NB4 (cell line): ENCODE data around the gene POFUT2.

Experiments used
- MYC ChIP-seq: IDR thresholded peaks from 2 replicates; pipeline ENCODE4 v1.6.1; 2011; ENCODE audit warnings: low read depth, low read length
- POLR2A ChIP-seq: IDR thresholded peaks from 2 replicates; pipeline ENCODE4 v1.6.1; 2011; ENCODE audit warnings: mild to moderate bottlenecking; ENCODE audit not compliant: insufficient read length; ENCODE audit errors: extremely low read depth
- TF ChIP-seq, protein P1 (sequence below): IDR thresholded peaks from one replicate; pipeline ENCODE4 v1.5.1; 2012; ENCODE audit warnings: low read depth, low read length
- TF ChIP-seq, protein P2 (sequence below): IDR thresholded peaks from 2 replicates; pipeline ENCODE4 v1.6.1; 2011; ENCODE audit warnings: low read depth, low read length

DNA sequence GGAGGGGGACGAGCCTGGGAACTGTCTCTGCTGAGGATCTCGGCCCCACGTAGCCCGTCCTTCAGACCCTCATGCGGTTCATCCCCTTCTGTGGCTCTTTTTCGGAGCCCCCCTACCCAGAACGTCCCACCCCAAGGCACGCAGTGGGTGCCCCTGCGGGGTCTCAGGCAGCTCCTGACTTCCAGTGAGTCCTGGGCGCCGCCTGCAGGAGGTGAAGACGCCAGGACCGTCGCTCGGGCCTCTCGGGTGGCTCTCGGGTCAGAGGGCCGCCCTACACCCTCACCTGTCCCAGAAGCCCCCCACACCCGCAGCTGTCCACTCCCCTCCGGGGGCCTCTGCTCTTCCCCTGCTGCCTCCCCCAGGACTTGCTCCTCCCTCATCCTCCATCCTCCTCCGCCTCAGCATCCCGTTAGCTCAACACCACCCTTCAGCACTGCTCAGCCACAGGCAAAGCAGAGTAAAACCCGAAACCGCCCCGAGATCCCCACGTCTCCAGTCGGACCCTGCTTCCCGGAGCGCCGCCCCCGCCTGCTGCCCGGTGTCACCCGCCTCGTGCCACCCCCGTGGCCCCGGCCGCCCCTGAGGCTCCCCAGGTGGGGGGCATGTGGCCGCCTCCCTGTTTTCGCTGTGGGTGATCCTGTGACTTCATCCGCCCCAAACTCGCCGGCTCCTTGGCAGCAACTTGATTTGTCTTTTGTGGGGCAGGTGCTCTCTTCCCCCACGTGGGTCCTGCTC lies 13.3 kb upstream of the POFUT2 start:
- TF ChIP-seq, protein P1, sequence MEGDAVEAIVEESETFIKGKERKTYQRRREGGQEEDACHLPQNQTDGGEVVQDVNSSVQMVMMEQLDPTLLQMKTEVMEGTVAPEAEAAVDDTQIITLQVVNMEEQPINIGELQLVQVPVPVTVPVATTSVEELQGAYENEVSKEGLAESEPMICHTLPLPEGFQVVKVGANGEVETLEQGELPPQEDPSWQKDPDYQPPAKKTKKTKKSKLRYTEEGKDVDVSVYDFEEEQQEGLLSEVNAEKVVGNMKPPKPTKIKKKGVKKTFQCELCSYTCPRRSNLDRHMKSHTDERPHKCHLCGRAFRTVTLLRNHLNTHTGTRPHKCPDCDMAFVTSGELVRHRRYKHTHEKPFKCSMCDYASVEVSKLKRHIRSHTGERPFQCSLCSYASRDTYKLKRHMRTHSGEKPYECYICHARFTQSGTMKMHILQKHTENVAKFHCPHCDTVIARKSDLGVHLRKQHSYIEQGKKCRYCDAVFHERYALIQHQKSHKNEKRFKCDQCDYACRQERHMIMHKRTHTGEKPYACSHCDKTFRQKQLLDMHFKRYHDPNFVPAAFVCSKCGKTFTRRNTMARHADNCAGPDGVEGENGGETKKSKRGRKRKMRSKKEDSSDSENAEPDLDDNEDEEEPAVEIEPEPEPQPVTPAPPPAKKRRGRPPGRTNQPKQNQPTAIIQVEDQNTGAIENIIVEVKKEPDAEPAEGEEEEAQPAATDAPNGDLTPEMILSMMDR: no peak
- TF ChIP-seq POLR2A (no peak), MYC (no peak)
- TF ChIP-seq, protein P2, sequence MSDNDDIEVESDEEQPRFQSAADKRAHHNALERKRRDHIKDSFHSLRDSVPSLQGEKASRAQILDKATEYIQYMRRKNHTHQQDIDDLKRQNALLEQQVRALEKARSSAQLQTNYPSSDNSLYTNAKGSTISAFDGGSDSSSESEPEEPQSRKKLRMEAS: no peak
